ENCODE measurements around the gene IWS1.

- TF ChIP-seq CTCF (IDR thresholded peaks at IDR 0.05), result no peak
- TF ChIP-seq POLR2A (IDR thresholded peaks at IDR 0.05), result no peak
Observed at GRCh38 chr2:127545189-127545588, 18.9 kb upstream of the IWS1 start.

Data from breast epithelium (tissue), 3 donors.